BLaER1 (cell line): ENCODE measurements around the gene FKBP10.

Experiments used
- H3K27ac ChIP-seq: shearing (Covaris generic); formaldehyde crosslinking; 2 replicates; pipeline ENCODE4 v1.8.1; 2022
- H3K27me3 ChIP-seq: shearing (Covaris generic); formaldehyde crosslinking; 2 replicates; pipeline ENCODE4 v1.8.1; 2022
- H3K36me3 ChIP-seq: shearing (Covaris generic); formaldehyde crosslinking; 2 replicates; pipeline ENCODE4 v1.8.1; 2022
- H3K4me1 ChIP-seq: shearing (Covaris generic); formaldehyde crosslinking; 2 replicates; pipeline ENCODE4 v1.8.1; 2022
- H3K4me2 ChIP-seq: shearing (Covaris generic); formaldehyde crosslinking; 2 replicates; pipeline ENCODE4 v1.8.1; 2022
- H3K4me3 ChIP-seq: shearing (Covaris generic); formaldehyde crosslinking; 2 replicates; pipeline ENCODE4 v1.8.1; 2022
- H3K9ac ChIP-seq: shearing (Covaris generic); formaldehyde crosslinking; 2 replicates; pipeline ENCODE4 v1.8.1; 2022
- H3K9me3 ChIP-seq: shearing (Covaris generic); formaldehyde crosslinking; 2 replicates; pipeline ENCODE4 v1.8.1; 2022
- H4K20me1 ChIP-seq: shearing (Covaris generic); formaldehyde crosslinking; 2 replicates; pipeline ENCODE4 v1.8.1; 2022
- Cebpa-rat ChIP-seq: shearing (Covaris generic); IDR thresholded peaks from 2 replicates; pipeline ENCODE4 v1.8.1; 2022

Gene FKBP10

GRCh38 chr17:41863074-41863848 is 50.5 kb downstream of the FKBP10 start:
- H3K4me2 ChIP-seq, result peak overlapping the region; percentile 97
- TF ChIP-seq Cebpa-rat, result no peak
- H3K27me3 ChIP-seq, result no peaks in the 10 kb centered on the region
- H4K20me1 ChIP-seq, result peaks cover 64% of the 10 kb centered on the region
- H3K36me3 ChIP-seq, result peaks cover 17% of the 10 kb centered on the region
- H3K4me3 ChIP-seq, result peak overlapping the region; percentile 85
- no peak overlapping the region for H3K27ac ChIP-seq
- H3K9ac ChIP-seq, result peak overlapping the region; percentile 94
- no peaks in the 10 kb centered on the region for H3K9me3 ChIP-seq
- H3K4me1 ChIP-seq, result peaks cover 40% of the 10 kb centered on the region

- Histone ChIP-seq H3K27ac (peak overlapping the region; percentile 90), H3K9ac (peak overlapping the region; percentile 94), H3K27me3 (no peaks in the 10 kb centered on the region), H3K4me3 (peak overlapping the region; percentile 85), H3K4me2 (peak overlapping the region; percentile 97), H3K9me3 (no peaks in the 10 kb centered on the region), H3K4me1 (peaks cover 40% of the 10 kb centered on the region), H4K20me1 (peaks cover 51% of the 10 kb centered on the region), H3K36me3 (peaks cover 29% of the 10 kb centered on the region)
- no peak for TF ChIP-seq Cebpa-rat
These were observed 51.7 kb downstream of the FKBP10 start for GRCh38 chr17:41864498-41864835.

GRCh38 chr17:41864836-41865595 is 52.2 kb downstream of the FKBP10 start, which contains the start of gene KLHL11:
Gene KLHL11, minus strand, starts transcription at chr17:41865423. Its CDS starts 53 bp downstream, at chr17:41865370.
- Histone ChIP-seq H3K9ac (peak within 1 kb of the TSS; percentile 94), H4K20me1 (peaks cover 46% of the 10 kb centered on the region), H3K27ac (peak within 1 kb of the TSS; percentile 90), H3K4me2 (peak within 1 kb of the TSS; percentile 97), H3K4me1 (peaks cover 40% of the 10 kb centered on the region), H3K36me3 (peaks cover 34% of the 10 kb centered on the region), H3K4me3 (peak within 1 kb of the TSS; percentile 85), H3K9me3 (no peaks in the 10 kb centered on the region), H3K27me3 (no peaks in the 10 kb centered on the region)
- no peak for TF ChIP-seq Cebpa-rat

GRCh38 chr17:41865596-41865893 is 52.7 kb downstream of the FKBP10 start:
- peak overlapping the region; percentile 94; the same call in 1 of the 2 replicates for H3K9ac ChIP-seq
- TF ChIP-seq Cebpa-rat, result no peak
- H3K4me1 ChIP-seq, result peaks cover 38% of the 10 kb centered on the region
- H3K27ac ChIP-seq, result no peak overlapping the region
- no peaks in the 10 kb centered on the region for H3K27me3 ChIP-seq
- no peaks in the 10 kb centered on the region for H3K9me3 ChIP-seq
- peaks cover 45% of the 10 kb centered on the region for H4K20me1 ChIP-seq
- peak overlapping the region; percentile 76 for H3K4me2 ChIP-seq
- H3K4me3 ChIP-seq, result peak overlapping the region; percentile 85
- H3K36me3 ChIP-seq, result peaks cover 39% of the 10 kb centered on the region

GRCh38 chr17:41868568-41868967 is 55.8 kb downstream of the FKBP10 start:
- H3K4me3 ChIP-seq, result no peak overlapping the region

GRCh38 chr17:41869426-41869825 is 56.6 kb downstream of the FKBP10 start:
- Histone ChIP-seq H3K27me3 (no peaks in the 10 kb centered on the region), H3K36me3 (peaks cover 78% of the 10 kb centered on the region), H3K9ac (no peak overlapping the region), H3K4me3 (no peak overlapping the region), H3K4me2 (no peak overlapping the region), H3K4me1 (no peaks in the 10 kb centered on the region), H4K20me1 (peaks cover 11% of the 10 kb centered on the region), H3K9me3 (no peaks in the 10 kb centered on the region), H3K27ac (no peak overlapping the region)
- no peak for TF ChIP-seq Cebpa-rat

More at GRCh38 chr17:41868568-41868967, 55.8 kb downstream of the FKBP10 start:
- TF ChIP-seq Cebpa-rat, result no peak
- Histone ChIP-seq H3K36me3 (peaks cover 70% of the 10 kb centered on the region), H3K4me1 (peaks cover 7% of the 10 kb centered on the region), H3K27me3 (no peaks in the 10 kb centered on the region), H3K27ac (no peak overlapping the region), H4K20me1 (peaks cover 19% of the 10 kb centered on the region), H3K4me2 (no peak overlapping the region), H3K9me3 (no peaks in the 10 kb centered on the region), H3K9ac (no peak overlapping the region)

GRCh38 chr17:41870097-41870496 is 57.3 kb downstream of the FKBP10 start:
- no peaks in the 10 kb centered on the region for H3K9me3 ChIP-seq
- H4K20me1 ChIP-seq, result peaks cover 9% of the 10 kb centered on the region; the same call in 1 of the 2 replicates
- H3K27me3 ChIP-seq, result no peaks in the 10 kb centered on the region
- TF ChIP-seq Cebpa-rat, result no peak
- H3K27ac ChIP-seq, result no peak overlapping the region
- no peak overlapping the region for H3K4me2 ChIP-seq
- H3K9ac ChIP-seq, result no peak overlapping the region
- peaks cover 85% of the 10 kb centered on the region for H3K36me3 ChIP-seq
- H3K4me3 ChIP-seq, result no peak overlapping the region
- no peaks in the 10 kb centered on the region for H3K4me1 ChIP-seq

GRCh38 chr17:41870627-41871026 is 57.8 kb downstream of the FKBP10 start:
- Histone ChIP-seq H3K4me3 (no peak overlapping the region), H3K36me3 (peaks cover 87% of the 10 kb centered on the region)
- TF ChIP-seq Cebpa-rat, result no peak

GRCh38 chr17:41871789-41872188 is 59.0 kb downstream of the FKBP10 start:
- H3K27ac ChIP-seq, result no peak overlapping the region
- no peak for TF ChIP-seq Cebpa-rat
- peaks cover 2% of the 10 kb centered on the region; the same call in 1 of the 2 replicates for H3K9me3 ChIP-seq
- no peak overlapping the region for H3K9ac ChIP-seq
- H3K27me3 ChIP-seq, result no peaks in the 10 kb centered on the region
- peaks cover 9% of the 10 kb centered on the region; the same call in 1 of the 2 replicates for H4K20me1 ChIP-seq
- H3K4me2 ChIP-seq, result no peak overlapping the region
- no peaks in the 10 kb centered on the region for H3K4me1 ChIP-seq
- H3K4me3 ChIP-seq, result no peak overlapping the region
- H3K36me3 ChIP-seq, result peaks cover 94% of the 10 kb centered on the region

More at GRCh38 chr17:41870627-41871026, 57.8 kb downstream of the FKBP10 start:
- Histone ChIP-seq H3K4me2 (no peak overlapping the region), H4K20me1 (peaks cover 9% of the 10 kb centered on the region; the same call in 1 of the 2 replicates), H3K9ac (no peak overlapping the region), H3K9me3 (no peaks in the 10 kb centered on the region), H3K27me3 (no peaks in the 10 kb centered on the region), H3K4me1 (no peaks in the 10 kb centered on the region), H3K27ac (no peak overlapping the region)
